Activated effector memory CD4-positive, alpha-beta T cell treated with Interleukin-2 at 50 U/mL for 16 hours (primary cell): Measurements from ENCODE around the gene MICAL2.

Source experiments
- DNase-seq: peaks from one replicate; pipeline ENCODE4 v3.0.0-alpha.2; 2020

Gene MICAL2

GRCh38 chr11:12110201-12110713, at the start of gene MICAL2:
MICAL2 (plus strand) TSS chr11:12110590; CDS start chr11:12162156, 51,566 bp downstream.
- peak; percentile 78 for DNase-seq

GRCh38 chr11:12061851-12062560, 48.4 kb upstream of the MICAL2 start:
- no peak for DNase-seq

DNA sequence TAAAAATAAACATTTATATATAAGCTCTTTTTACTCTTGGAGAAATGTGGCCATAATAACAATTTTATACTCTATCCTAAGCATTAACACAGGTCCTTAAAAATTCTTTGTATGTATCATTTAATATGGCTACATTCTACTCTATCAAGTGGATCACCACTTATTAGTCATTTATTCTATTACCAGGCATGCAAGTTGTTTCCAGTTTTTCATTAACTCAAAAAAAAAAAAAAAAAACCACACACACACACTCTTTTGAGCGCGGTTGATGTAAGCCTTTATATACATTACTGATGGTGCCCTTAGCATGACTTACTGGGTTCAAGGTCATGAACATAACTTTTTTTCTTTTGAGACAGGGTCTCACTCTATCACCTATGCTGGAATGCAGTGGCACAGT, 47.1 kb upstream of the MICAL2 start:
- DNase-seq: no peak

DNA sequence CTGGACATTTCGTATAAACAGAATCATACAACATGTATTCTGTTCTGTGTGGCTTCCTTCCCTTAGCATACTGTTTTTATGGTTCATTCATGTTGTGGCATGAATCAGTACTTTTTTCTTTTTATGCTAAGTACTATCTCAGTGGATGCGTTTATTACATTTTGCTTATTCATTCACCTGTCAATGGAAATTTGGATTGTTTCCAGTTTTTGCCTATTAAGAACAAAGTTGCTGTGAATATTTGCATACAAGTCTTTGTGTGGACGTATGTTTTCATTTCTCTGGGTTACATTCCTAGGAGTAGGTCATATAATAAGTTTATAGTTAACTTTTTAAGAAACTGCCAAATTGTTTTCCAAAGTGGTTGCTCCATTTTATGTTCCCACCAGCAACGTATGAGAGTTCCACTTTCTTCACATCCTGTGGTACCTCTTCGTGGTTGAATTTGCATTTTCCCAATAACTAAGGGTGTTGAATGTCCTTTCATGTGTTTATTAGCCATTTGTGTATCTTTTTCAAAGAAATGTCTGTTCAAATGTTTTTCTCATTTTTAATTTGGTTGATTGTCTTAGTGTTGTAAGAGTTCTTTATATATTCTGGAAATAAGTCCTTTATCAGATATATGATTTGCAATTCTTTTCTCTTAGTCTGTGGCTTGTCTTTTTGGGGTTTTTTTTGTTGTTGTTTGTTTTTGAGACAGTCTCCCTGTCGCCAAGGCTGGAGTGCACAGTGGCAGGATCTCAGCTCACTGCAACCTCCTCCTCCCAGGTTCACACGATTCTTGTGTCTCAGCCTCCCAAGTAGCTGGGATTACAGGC, 46.0 kb upstream of the MICAL2 start:
- no peak for DNase-seq

- no peak for DNase-seq
These were observed 45.5 kb upstream of the MICAL2 start for GRCh38 chr11:12064954-12065280.

- DNase-seq: no peak
These were observed 44.2 kb upstream of the MICAL2 start for GRCh38 chr11:12066056-12066798.

DNA sequence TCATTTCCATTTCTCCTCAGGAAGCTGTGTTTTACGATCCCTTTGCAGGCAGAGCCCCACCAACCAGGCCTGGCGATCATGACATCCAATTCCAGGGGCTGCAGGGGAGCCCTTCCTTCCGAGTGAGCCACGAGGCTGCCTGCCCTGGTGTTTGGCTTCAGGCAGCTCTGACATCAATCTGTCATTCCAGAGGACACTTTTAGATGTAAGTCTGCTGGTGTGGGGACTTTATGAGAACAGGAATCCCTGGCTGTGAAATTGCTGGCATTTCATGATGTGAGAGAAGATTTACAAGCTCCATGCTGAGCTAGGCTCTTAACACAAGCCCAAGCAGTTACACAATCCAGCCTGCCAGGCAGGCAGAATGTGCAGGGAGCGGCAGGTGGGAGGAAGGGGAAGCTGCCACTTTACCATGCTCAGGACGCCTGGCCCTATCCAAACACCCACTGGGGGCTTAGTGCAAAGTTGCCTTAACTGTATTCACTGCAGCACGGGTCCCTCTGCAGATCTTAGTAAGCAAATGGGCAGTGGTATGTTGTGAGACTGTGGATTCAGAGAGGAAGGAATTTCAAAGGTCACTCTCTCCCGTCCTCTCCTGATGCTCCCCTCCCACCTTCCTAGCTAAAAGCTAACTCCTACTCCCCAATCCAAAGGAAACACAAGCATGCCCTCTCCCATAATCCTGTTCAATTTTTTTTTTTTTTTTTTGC, 43.4 kb upstream of the MICAL2 start:
- DNase-seq: no peak

GRCh38 chr11:12067796-12068357, 42.5 kb upstream of the MICAL2 start:
- DNase-seq: no peak

DNA sequence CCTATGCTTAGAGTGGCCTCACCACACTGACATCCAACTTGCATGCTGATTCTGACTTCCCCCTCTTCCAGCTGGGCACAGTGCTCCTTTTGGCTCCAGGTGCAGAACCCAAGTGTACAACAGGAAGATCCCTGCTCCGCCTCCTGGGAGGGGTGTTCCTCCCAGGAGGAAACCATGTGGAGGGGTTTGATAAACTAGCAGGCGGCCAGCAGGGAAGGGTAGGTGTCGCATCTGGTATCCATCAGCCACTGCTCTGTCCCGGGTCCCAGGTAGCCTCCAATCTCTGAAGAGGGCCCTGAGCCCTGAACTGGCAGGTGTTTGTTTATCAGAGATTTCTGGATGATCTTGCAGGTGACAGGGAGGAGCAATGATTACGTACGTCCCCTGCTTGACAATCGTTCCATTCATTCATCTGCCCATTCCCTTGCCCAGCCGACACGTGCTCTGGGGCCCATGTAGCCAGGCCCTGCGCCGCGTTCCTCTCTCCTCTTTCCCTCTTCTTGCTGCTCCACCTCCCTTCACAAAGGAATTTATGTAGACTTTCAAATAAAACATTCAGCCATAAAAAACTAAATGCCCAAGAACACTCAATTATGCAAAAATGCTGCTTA, 41.2 kb upstream of the MICAL2 start:
- DNase-seq: no peak

DNA sequence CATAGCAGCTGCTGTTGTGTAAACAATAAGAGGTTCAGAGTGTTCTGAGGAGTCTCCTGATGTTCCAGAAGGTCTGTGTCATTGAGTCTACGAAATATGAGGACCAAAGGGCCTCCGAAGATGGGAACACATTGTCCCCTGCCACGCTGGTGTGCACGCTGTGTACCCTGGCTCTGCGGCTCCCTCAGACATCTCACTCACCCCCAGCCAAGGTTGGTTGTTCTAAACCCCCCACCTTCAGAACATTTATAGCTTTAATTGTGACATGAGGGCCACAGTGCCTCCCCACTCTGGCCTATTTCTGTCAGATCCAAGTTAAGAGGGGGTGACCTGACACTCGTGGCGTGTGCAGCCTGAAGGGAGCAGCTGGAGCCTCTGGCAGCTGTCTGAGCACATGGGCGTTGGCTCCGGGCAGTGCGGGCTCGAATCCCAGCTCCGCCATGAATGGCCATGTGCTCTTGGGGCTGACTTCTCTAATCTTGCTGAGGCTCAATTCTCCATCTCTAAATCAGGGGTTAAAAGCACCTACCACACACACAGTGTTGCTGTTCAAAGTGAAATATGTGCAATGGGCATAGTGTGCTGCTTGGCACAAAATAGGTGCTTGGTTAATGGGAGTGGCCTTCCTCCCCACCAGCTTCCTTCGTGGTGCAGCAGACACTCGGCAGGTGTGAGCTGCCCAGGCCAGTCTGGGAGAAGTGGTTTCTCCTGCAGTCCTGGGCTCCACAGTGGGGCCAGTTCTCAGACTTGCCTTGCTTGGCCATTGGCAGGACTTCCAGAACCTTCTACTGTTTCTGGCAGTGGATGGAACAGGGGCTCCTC, 39.7 kb upstream of the MICAL2 start:
- no peak for DNase-seq

DNA sequence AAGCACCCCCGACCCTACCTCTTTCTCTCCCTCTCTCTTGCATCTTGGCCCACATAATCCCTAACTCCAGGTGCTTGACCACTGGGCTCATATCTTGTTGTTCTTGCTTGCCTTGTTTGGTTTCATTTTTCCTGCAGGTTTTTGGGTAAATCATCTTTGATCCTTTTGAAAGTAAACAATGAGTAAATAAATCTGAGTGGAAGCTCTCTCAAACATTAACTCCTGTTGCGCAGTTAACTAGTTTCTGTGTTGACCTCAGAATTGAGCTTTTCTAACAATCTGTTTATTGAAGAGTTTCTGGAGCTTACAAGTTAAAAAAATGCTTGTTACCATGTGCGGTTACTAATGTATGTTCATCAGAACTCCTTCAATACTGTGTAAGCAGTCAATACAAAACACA, 38.8 kb upstream of the MICAL2 start:
- no peak for DNase-seq

GRCh38 chr11:12073436-12073835, 37.0 kb upstream of the MICAL2 start:
- DNase-seq: no peak

GRCh38 chr11:12073886-12074285, 36.5 kb upstream of the MICAL2 start:
- DNase-seq: no peak

DNA sequence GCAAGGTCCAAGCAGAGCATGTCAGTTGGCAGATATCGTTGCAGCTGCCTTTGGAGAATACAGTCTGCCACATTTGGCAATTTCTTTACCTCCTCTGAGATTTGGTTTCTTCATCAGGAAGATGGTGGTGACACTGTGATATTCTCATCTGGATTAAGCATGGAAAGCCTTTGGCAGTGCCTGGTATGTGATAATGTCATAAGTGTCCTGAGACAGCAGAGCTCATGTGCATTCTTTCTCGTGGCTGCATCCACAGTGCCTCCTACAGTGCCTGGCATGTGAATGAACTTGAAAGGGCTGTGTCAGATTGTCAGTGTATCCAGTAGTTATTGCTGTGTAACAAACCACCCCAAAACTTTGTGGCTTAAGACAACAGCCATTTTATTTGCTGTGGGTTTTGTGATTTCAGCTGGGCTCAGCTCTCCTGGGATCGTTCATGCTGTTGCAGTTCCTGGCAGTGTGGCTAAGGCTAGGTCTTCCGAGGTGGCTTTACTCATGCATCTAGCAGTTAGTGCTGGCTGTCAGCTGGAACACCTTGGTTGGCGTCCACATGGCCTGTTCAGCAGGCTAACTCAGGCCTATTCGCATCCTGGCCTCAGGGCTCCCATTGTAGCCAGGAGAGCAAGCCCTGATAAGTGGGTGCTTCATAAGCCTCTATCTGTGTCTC, 35.7 kb upstream of the MICAL2 start:
- no peak for DNase-seq

- no peak for DNase-seq
These were observed 35.1 kb upstream of the MICAL2 start for GRCh38 chr11:12075291-12075690.

DNA sequence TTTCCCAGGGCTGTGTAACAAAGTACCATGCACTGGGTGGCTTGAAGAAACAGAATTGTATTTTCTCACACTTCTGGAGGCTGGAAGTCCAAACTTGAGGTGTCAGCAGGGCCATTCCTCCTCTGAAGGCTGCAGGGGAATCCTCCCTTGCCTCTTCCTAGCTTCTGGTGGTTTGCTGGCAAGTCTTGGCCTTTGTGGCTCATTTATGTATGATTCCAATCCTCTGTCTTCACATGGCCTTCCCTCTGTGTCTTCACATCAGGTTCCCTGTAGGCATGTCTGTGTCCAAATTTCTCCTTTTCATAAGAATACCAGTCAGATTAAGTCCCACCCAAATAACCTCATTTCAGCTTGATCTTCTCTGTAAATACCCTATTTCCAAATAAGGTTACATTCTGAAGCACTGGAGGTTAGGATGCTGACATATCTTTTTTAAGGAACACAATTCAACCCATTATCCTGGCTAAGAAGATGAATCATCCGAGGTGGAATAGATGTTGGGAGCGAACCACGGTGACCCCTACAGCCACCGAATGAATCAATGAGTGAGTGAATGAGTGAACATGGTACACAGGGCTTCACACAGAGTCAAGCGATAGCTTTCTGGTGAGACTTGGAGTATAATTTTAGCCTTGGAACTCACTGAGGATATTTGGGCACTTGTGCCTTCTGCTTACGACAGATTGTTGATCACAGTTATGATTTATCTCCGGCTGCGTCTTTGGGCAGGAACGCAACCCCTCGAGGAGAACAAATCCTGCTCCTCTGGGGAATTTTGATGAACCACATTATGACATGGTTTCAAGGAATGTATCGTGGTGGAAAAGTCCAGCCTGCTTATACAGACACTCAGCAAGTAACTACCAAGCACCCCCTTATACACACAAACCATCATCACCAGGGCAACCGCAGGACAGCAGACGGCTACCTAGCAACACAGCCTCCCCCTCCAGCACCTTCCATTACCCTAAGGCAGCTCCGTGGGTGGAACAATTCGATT, 34.3 kb upstream of the MICAL2 start:
- no peak for DNase-seq

GRCh38 chr11:12076840-12077534, 33.4 kb upstream of the MICAL2 start:
- DNase-seq: no peak

DNA sequence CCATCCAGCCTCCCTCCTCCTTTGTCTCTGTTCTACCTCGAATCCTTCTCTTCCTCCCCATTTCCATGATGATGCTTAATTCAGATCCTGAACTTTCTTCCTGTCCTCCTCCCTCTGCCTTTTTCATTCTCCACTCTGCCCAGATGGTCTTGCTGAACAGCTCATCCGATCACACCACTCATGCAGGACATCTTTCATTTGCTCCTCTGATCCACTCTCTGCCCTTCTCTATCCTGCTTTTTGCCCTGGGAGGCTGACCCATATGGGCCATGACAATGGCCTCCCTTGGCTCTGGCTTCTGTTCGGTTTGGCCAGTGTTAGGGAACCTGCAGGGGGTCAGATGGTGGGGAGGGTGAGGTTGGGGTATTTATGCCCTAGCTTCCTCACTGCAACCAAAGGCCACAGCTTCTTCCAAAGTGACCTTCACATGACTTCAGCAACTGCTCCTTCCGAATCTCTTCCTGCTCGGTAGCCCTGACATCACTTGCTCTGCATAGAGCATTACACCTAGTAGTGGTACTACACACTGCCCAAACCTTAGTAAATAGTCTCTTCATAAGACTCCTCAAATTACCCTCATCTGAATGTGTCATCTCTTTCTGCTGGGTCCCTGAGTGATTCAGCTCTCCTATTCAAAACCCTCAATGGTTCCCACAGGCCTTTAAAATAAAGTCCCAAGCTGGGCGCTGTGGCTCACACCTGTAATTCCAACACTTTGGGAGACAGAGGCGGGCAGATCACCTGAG, 32.7 kb upstream of the MICAL2 start:
- DNase-seq: no peak
